Neural cell (in vitro differentiated cells): Measurements from ENCODE around the gene CROCC2.

Source experiments
- EP300 ChIP-seq: fragments of 450-650 bp; conservative IDR thresholded peaks from 2 replicates; pipeline ENCODE4 v1.6.1; 2014; ENCODE audit warnings: antibody characterized with exemption, mild to moderate bottlenecking, moderate library complexity; ENCODE audit not compliant: poor library complexity, severe bottlenecking
- EZH2 ChIP-seq: fragments of 200-600, 300-800 bp; shearing (Covaris generic), sonication (generic); IDR thresholded peaks from 2 replicates; pipeline ENCODE4 v1.6.1; 2014; ENCODE audit warnings: antibody characterized with exemption, low read length, borderline replicate concordance, mild to moderate bottlenecking; ENCODE audit not compliant: insufficient read depth, poor library complexity, severe bottlenecking
- POLR2AphosphoS5 ChIP-seq: IDR thresholded peaks from 2 replicates; pipeline ENCODE4 v1.6.1; 2012
- RAD21 ChIP-seq: fragments of 450-650 bp; conservative IDR thresholded peaks from 2 replicates; pipeline ENCODE4 v1.6.1; 2014; ENCODE audit warnings: antibody characterized with exemption, mild to moderate bottlenecking, moderate library complexity
- TF ChIP-seq, protein P1 (sequence below): fragments of 450-650 bp; IDR thresholded peaks from 2 replicates; pipeline ENCODE4 v1.5.1; 2014; ENCODE audit warnings: antibody characterized with exemption, mild to moderate bottlenecking, moderate library complexity; ENCODE audit not compliant: poor library complexity, severe bottlenecking

- TF ChIP-seq, protein P1, sequence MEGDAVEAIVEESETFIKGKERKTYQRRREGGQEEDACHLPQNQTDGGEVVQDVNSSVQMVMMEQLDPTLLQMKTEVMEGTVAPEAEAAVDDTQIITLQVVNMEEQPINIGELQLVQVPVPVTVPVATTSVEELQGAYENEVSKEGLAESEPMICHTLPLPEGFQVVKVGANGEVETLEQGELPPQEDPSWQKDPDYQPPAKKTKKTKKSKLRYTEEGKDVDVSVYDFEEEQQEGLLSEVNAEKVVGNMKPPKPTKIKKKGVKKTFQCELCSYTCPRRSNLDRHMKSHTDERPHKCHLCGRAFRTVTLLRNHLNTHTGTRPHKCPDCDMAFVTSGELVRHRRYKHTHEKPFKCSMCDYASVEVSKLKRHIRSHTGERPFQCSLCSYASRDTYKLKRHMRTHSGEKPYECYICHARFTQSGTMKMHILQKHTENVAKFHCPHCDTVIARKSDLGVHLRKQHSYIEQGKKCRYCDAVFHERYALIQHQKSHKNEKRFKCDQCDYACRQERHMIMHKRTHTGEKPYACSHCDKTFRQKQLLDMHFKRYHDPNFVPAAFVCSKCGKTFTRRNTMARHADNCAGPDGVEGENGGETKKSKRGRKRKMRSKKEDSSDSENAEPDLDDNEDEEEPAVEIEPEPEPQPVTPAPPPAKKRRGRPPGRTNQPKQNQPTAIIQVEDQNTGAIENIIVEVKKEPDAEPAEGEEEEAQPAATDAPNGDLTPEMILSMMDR: no peak
- TF ChIP-seq EP300: no peak
- no peak for TF ChIP-seq EZH2
- TF ChIP-seq POLR2AphosphoS5: no peak
- TF ChIP-seq RAD21: no peak
These were observed 49.4 kb downstream of the CROCC2 start for GRCh38 chr2:240955306-240956170.
